Neural cell (in vitro differentiated cells): ENCODE data around the gene GINS2. TPM values are rescaled to one million over a fixed set of nuclear protein-coding genes. Genes with fewer than 3 reads are reported as not detected.

Experiments
- H2AFZ ChIP-seq: fragments of 200-600, 300-800 bp; sonication (generic), shearing (Covaris generic); 2 replicates; pipeline ENCODE4 v1.6.0; 2014; ENCODE audit warnings: low read depth, mild to moderate bottlenecking, antibody characterized with exemption, low read length, moderate library complexity
- H3F3A ChIP-seq: fragments of 200-600 bp; shearing (Covaris generic); 2 replicates; pipeline ENCODE4 v1.6.1; 2016; ENCODE audit warnings: mild to moderate bottlenecking, moderate library complexity, mixed read lengths, antibody characterized with exemption, low read length; ENCODE audit not compliant: insufficient read depth, poor library complexity, severe bottlenecking
- H3K27ac ChIP-seq: fragments of 200-600, 300-800 bp; sonication (generic), shearing (Covaris generic); 2 replicates; pipeline ENCODE4 v1.5.1; 2014; ENCODE audit warnings: mild to moderate bottlenecking, low read length, moderate library complexity
- H3K27me3 ChIP-seq: fragments of 300-800, 200-600 bp; sonication (generic), shearing (Covaris generic); 2 replicates; pipeline ENCODE4 v1.6.0; 2014; ENCODE audit warnings: mild to moderate bottlenecking, low read depth, low read length, moderate library complexity; ENCODE audit not compliant: insufficient read depth
- H3K36me3 ChIP-seq: fragments of 300-800, 200-600 bp; sonication (generic), shearing (Covaris generic); 2 replicates; pipeline ENCODE4 v1.5.1; 2014; ENCODE audit warnings: mild to moderate bottlenecking, antibody characterized with exemption, low read length, moderate library complexity; ENCODE audit not compliant: insufficient read depth
- H3K4me2 ChIP-seq: fragments of 300-800, 200-600 bp; sonication (generic), shearing (Covaris generic); 2 replicates; pipeline ENCODE4 v1.6.0; 2014; ENCODE audit warnings: mild to moderate bottlenecking, low read length
- H3K4me3 ChIP-seq: fragments of 300-800, 200-600 bp; sonication (generic), shearing (Covaris generic); 2 replicates; pipeline ENCODE4 v1.5.1; 2014; ENCODE audit warnings: mild to moderate bottlenecking, low read length, moderate library complexity
- H3K79me2 ChIP-seq: fragments of 200-600 bp; shearing (Covaris generic); replicated peaks from 2 replicates; pipeline ENCODE4 v1.6.0; 2014; ENCODE audit warnings: mild to moderate bottlenecking, low read length, moderate library complexity; ENCODE audit not compliant: insufficient read depth
- H3K9ac ChIP-seq: fragments of 300-800, 200-600 bp; sonication (generic), shearing (Covaris generic); 2 replicates; pipeline ENCODE4 v1.6.1; 2016; ENCODE audit warnings: mild to moderate bottlenecking, low read length, mixed read lengths
- H3K9me2 ChIP-seq: fragments of 200-600 bp; shearing (Covaris generic); 2 replicates; pipeline ENCODE4 v1.6.1; 2016; ENCODE audit warnings: mild to moderate bottlenecking, low read length, mixed read lengths; ENCODE audit not compliant: insufficient read depth
- H3K9me3 ChIP-seq: fragments of 200-600, 300-800 bp; sonication (generic), shearing (Covaris generic); 2 replicates; pipeline ENCODE4 v1.6.1; 2016; ENCODE audit warnings: mild to moderate bottlenecking, mixed run types, low read length, moderate library complexity, mixed read lengths
- H4K20me1 ChIP-seq: fragments of 200-600 bp; shearing (Covaris generic); 2 replicates; pipeline ENCODE4 v1.6.1; 2016; ENCODE audit warnings: mild to moderate bottlenecking, mixed run types; ENCODE audit not compliant: insufficient read depth
- EP300 ChIP-seq: fragments of 450-650 bp; conservative IDR thresholded peaks from 2 replicates; pipeline ENCODE4 v1.6.1; 2014; ENCODE audit warnings: antibody characterized with exemption, mild to moderate bottlenecking, moderate library complexity; ENCODE audit not compliant: poor library complexity, severe bottlenecking
- EZH2 ChIP-seq: fragments of 200-600, 300-800 bp; shearing (Covaris generic), sonication (generic); IDR thresholded peaks from 2 replicates; pipeline ENCODE4 v1.6.1; 2014; ENCODE audit warnings: antibody characterized with exemption, low read length, borderline replicate concordance, mild to moderate bottlenecking; ENCODE audit not compliant: insufficient read depth, poor library complexity, severe bottlenecking
- MXI1 ChIP-seq: fragments of 450-650 bp; conservative IDR thresholded peaks from 2 replicates; pipeline ENCODE4 v1.6.1; 2014; ENCODE audit warnings: antibody characterized with exemption, mild to moderate bottlenecking; ENCODE audit not compliant: poor library complexity, severe bottlenecking
- POLR2AphosphoS5 ChIP-seq: IDR thresholded peaks from 2 replicates; pipeline ENCODE4 v1.6.1; 2012
- RAD21 ChIP-seq: fragments of 450-650 bp; conservative IDR thresholded peaks from 2 replicates; pipeline ENCODE4 v1.6.1; 2014; ENCODE audit warnings: antibody characterized with exemption, mild to moderate bottlenecking, moderate library complexity
- SMC3 ChIP-seq: fragments of 450-650 bp; conservative IDR thresholded peaks from 2 replicates; pipeline ENCODE4 v1.6.1; 2014; ENCODE audit warnings: antibody characterized with exemption, mild to moderate bottlenecking, moderate library complexity; ENCODE audit not compliant: poor library complexity
- TAF1 ChIP-seq: IDR thresholded peaks from 2 replicates; pipeline ENCODE4 v1.6.1; 2012; ENCODE audit warnings: low read depth
- polyA plus RNA-seq: library from polyadenylated mRNA; depleted of rRNA; stranded (reverse); fragments of >200 nt; gene quantifications from 2 replicates; pipeline ENCODE4 v1.2.3, GENCODE V29; 2014
- TF ChIP-seq, protein P1 (sequence below): IDR thresholded peaks from 2 replicates; pipeline ENCODE4 v1.6.1; 2012; ENCODE audit warnings: borderline replicate concordance
- TF ChIP-seq, protein P2 (sequence below): fragments of 450-650 bp; IDR thresholded peaks from 2 replicates; pipeline ENCODE4 v1.5.1; 2014; ENCODE audit warnings: antibody characterized with exemption, mild to moderate bottlenecking, moderate library complexity; ENCODE audit not compliant: poor library complexity, severe bottlenecking

The GINS2 gene
- polyA plus RNA-seq, 1 donor from 2014 or later = 9.2 TPM

DNA sequence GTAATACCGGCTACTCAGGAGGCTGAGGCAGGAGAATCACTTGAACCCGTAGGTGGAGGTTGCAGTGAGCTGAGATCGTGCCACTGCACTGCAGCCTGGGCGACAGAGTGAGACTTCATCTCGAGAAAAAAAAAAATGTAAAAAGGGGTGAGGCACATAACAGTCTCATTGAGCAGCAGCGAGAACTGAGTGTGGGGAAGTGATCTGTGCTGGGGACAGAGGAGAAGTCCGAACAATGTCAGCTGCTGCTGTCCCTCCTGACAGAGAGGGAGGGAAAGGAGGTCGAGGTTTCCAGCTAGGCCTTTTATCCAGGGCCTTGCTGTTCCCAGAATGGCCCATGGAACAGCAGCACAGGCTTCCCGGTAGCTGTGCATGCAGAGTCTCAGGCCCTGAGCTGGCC, 48.2 kb upstream of the GINS2 start (continued):
- TF ChIP-seq, protein P1, sequence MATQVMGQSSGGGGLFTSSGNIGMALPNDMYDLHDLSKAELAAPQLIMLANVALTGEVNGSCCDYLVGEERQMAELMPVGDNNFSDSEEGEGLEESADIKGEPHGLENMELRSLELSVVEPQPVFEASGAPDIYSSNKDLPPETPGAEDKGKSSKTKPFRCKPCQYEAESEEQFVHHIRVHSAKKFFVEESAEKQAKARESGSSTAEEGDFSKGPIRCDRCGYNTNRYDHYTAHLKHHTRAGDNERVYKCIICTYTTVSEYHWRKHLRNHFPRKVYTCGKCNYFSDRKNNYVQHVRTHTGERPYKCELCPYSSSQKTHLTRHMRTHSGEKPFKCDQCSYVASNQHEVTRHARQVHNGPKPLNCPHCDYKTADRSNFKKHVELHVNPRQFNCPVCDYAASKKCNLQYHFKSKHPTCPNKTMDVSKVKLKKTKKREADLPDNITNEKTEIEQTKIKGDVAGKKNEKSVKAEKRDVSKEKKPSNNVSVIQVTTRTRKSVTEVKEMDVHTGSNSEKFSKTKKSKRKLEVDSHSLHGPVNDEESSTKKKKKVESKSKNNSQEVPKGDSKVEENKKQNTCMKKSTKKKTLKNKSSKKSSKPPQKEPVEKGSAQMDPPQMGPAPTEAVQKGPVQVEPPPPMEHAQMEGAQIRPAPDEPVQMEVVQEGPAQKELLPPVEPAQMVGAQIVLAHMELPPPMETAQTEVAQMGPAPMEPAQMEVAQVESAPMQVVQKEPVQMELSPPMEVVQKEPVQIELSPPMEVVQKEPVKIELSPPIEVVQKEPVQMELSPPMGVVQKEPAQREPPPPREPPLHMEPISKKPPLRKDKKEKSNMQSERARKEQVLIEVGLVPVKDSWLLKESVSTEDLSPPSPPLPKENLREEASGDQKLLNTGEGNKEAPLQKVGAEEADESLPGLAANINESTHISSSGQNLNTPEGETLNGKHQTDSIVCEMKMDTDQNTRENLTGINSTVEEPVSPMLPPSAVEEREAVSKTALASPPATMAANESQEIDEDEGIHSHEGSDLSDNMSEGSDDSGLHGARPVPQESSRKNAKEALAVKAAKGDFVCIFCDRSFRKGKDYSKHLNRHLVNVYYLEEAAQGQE = no peak

DNA sequence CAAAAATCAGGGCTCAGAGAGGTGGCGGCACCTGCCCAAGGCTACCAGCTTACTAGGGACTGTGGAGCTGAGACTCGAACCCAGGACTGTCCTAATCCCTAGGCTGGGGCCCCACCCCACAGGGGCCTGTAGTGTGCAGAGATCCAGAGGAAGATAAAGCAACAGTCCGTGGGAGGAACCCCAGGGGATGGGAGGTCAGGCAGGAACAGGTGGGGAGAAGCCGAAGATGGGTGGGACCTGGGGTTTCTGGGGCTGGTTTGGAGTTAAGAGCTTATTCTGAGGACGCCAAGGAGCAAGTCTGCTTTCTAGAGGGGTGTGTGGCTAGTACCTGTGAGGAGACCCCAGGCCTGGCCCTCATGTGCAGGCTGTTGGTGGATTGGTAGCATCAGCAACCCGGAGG, 47.2 kb upstream of the GINS2 start:
- Histone ChIP-seq H3K27ac (no peak overlapping the region), H3K36me3 (no peaks in the 10 kb centered on the region), H3F3A (no peaks in the 10 kb centered on the region), H3K9me2 (no peaks in the 10 kb centered on the region), H3K79me2 (no peaks in the 10 kb centered on the region), H3K9ac (no peak overlapping the region), H3K27me3 (no peaks in the 10 kb centered on the region), H3K4me3 (no peak overlapping the region), H3K4me2 (no peak overlapping the region), H2AFZ (no peak overlapping the region), H3K9me3 (no peaks in the 10 kb centered on the region), H4K20me1 (no peaks in the 10 kb centered on the region)
- TF ChIP-seq POLR2AphosphoS5 = no peak
- no peak for TF ChIP-seq EP300
- no peak for TF ChIP-seq SMC3
- TF ChIP-seq, protein P2, sequence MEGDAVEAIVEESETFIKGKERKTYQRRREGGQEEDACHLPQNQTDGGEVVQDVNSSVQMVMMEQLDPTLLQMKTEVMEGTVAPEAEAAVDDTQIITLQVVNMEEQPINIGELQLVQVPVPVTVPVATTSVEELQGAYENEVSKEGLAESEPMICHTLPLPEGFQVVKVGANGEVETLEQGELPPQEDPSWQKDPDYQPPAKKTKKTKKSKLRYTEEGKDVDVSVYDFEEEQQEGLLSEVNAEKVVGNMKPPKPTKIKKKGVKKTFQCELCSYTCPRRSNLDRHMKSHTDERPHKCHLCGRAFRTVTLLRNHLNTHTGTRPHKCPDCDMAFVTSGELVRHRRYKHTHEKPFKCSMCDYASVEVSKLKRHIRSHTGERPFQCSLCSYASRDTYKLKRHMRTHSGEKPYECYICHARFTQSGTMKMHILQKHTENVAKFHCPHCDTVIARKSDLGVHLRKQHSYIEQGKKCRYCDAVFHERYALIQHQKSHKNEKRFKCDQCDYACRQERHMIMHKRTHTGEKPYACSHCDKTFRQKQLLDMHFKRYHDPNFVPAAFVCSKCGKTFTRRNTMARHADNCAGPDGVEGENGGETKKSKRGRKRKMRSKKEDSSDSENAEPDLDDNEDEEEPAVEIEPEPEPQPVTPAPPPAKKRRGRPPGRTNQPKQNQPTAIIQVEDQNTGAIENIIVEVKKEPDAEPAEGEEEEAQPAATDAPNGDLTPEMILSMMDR = no peak
- TF ChIP-seq, protein P1 = no peak
- no peak for TF ChIP-seq RAD21
- no peak for TF ChIP-seq MXI1
- TF ChIP-seq EZH2 = no peak
- TF ChIP-seq TAF1 = no peak
